ENCODE results near the gene SHKBP1. TPM values are rescaled to one million over a fixed set of nuclear protein-coding genes. Genes with fewer than 3 reads are reported as not detected.
"Not testable (repeated sequence)": the region's sequence is repeated elsewhere in the genome, so short reads cannot be mapped to it uniquely, and the experiment has no call there.

The SHKBP1 gene
- total and polyA plus RNA-seq, 3 donors from 2014 or later, result 35.6 to 56.3 (median 37.2) TPM

DNA sequence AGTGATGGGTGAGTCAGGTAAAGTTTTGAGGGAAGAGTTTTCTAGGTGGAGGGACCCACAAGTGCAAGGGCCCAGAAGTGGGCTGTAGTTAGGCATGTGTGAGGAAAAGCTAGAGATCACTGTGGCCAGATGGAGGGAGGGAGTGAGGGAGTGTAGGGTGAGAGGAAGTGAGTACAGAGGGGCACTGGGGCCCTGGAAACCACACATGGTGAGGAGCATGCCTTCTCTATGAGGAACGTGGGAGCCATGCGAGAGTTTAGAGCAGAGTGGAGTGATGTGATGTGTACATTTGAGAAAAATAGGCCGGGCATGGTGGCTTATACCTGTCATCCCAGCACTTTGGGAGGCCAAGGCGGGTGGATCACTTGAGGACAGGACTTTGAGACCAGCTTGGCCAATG, 14.7 kb upstream of the SHKBP1 start:
- 65 to 88% methylated on average over 4 of the region's 4 CpGs for WGBS, 2 donors
- Histone ChIP-seq H3K36me3 (ENCODE audit: low read depth, missing control alignments) (no peaks in the 10 kb centered on the region), H3K27ac (no peak overlapping the region), H3K4me3 (no peak overlapping the region), H3K9me3 (no peaks in the 10 kb centered on the region), H3K4me1 (no peaks in the 10 kb centered on the region), H3K27me3 (no peaks in the 10 kb centered on the region)
- no peak for DNase-seq
- intact Hi-C loops (cut with DNase I; ENCODE audit: low total_unique reads), result no loop called here
- TF ChIP-seq, protein P1, sequence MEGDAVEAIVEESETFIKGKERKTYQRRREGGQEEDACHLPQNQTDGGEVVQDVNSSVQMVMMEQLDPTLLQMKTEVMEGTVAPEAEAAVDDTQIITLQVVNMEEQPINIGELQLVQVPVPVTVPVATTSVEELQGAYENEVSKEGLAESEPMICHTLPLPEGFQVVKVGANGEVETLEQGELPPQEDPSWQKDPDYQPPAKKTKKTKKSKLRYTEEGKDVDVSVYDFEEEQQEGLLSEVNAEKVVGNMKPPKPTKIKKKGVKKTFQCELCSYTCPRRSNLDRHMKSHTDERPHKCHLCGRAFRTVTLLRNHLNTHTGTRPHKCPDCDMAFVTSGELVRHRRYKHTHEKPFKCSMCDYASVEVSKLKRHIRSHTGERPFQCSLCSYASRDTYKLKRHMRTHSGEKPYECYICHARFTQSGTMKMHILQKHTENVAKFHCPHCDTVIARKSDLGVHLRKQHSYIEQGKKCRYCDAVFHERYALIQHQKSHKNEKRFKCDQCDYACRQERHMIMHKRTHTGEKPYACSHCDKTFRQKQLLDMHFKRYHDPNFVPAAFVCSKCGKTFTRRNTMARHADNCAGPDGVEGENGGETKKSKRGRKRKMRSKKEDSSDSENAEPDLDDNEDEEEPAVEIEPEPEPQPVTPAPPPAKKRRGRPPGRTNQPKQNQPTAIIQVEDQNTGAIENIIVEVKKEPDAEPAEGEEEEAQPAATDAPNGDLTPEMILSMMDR (IDR thresholded peaks at IDR 0.05), result no peak
- no peak for TF ChIP-seq POLR2A (IDR thresholded peaks at IDR 0.05)

DNA sequence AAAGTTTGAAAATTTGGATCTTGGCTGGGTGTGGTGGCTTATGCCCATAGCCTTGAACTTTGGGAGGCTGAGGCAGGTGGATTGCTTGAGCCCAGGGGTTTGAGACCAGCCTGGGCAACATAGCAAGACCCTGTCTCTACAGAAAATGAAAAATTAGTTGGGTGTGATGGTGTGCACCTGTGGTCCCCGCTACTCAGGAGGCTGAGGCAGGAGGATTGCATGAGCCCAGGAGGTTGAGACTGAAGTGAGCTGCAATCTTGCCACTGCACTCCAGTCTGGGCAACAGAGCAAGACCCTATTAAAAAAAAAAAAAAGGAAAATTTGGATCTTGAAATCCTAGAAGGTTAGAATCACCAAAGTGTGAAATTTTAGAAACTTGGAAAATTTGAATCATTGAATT, 12.1 kb upstream of the SHKBP1 start:
- H3K36me3 ChIP-seq (ENCODE audit: low read depth, missing control alignments); DNase-seq; H3K9me3 ChIP-seq; H3K4me3 ChIP-seq; intact Hi-C loops (cut with DNase I; ENCODE audit: low total_unique reads); H3K27me3 ChIP-seq; H3K4me1 ChIP-seq; H3K27ac ChIP-seq: not testable (repeated sequence)
- WGBS, 2 donors, result 93 to 100% methylated on average over 1 of the region's 1 CpG

DNA sequence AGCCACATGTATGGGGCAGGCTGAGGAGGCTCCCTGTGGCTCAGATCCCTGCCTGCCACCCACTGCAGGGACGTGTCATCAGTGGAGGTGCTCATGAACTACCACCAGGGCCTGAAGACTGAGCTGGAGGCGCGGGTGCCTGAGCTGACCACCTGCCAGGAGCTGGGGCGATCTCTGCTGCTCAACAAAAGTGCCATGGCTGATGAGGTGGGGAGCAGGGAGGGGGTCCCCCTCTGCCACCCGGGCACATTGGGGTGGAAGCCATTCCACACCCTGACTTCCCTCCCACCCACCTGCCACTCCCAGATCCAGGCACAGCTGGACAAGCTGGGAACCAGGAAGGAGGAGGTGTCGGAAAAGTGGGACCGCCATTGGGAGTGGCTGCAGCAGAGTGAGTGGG, 11.3 kb upstream of the SHKBP1 start:
- WGBS, 2 donors, result 91 to 92% methylated on average over 6 to 7 of the region's 7 CpGs
- TF ChIP-seq, protein P1 (IDR thresholded peaks at IDR 0.05), result no peak
- no peak for TF ChIP-seq POLR2A (IDR thresholded peaks at IDR 0.05)

DNA sequence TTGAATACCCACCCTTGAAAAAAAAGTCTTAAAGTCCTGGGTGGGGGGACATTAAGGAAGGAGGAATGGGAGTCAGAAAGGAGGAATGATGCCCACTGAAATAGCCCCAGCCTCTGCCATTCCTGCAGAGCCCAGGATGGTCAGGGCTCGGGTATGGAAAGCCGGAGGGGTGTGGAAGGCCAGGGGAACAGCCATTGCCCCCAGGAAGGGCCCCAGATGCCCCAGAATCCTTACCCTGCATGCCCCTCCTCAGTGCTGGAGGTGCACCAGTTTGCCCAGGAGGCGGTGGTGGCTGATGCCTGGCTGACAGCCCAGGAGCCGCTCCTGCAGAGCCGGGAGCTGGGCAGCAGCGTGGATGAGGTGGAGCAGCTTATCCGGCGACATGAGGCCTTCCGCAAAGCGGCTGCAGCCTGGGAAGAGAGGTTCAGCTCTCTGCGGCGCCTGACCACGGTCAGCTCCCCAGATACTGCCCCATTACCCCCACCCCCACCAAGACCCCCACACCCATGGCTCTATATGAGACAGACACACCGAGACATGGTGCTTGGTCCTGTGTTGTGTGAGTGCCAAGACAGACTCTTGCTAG, 10.7 kb upstream of the SHKBP1 start:
- H3K4me1 ChIP-seq, result peaks cover 3% of the 10 kb centered on the region
- no peaks in the 10 kb centered on the region for H3K27me3 ChIP-seq
- H3K27ac ChIP-seq, result no peak overlapping the region
- intact Hi-C loops (cut with DNase I; ENCODE audit: low total_unique reads), result no loop called here
- no peak for DNase-seq
- H3K4me3 ChIP-seq, result no peak overlapping the region
- 72 to 94% methylated on average over 13 to 14 of the region's 14 CpGs for WGBS, 2 donors
- TF ChIP-seq POLR2A (IDR thresholded peaks at IDR 0.05), result no peak
- TF ChIP-seq, protein P1 (IDR thresholded peaks at IDR 0.05), result no peak
- H3K36me3 ChIP-seq (ENCODE audit: low read depth, missing control alignments), result no peaks in the 10 kb centered on the region
- H3K9me3 ChIP-seq, result no peaks in the 10 kb centered on the region

More for the DNA sequence above, 11.3 kb upstream of the SHKBP1 start:
- Histone ChIP-seq H3K27ac (no peak overlapping the region), H3K36me3 (ENCODE audit: low read depth, missing control alignments) (no peaks in the 10 kb centered on the region), H3K9me3 (no peaks in the 10 kb centered on the region), H3K4me1 (peaks cover 3% of the 10 kb centered on the region), H3K4me3 (no peak overlapping the region), H3K27me3 (no peaks in the 10 kb centered on the region)
- intact Hi-C loops (cut with DNase I; ENCODE audit: low total_unique reads), result no loop called here
- DNase-seq, result no peak

DNA sequence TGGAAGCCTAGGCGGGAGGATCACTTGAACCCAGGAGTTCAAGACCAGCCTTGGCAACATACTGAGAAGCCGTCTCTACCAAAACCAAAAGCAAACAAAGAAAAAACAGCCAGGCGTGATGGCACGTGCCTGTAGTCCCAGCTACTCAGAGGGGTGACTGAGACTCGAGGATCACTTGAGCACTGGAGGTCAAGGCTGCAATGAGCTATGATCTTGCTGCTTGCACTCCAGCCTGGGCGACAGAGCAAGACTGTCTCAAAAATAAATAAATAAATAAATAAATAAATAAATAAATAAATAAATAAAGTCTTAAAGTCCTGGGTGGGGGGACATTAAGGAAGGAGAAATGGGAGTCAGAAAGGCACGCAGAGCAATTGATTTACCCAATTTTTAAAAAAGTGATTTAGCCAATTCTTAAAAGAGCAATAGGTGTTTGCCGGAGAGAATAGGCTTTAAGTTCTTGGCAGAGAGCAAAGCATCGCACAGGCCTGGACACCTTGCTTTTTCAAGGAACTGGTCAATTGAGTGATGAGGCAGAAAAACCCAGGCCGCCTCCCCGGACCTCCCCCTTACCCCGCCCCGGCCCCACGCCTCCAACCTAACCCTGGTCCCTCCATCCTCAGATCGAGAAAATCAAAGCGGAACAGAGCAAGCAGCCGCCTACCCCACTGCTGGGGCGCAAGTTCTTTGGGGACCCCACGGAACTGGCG, 9.5 kb upstream of the SHKBP1 start:
- peak overlapping the region in 1 of 2 donors; percentile 21 for H3K4me3 ChIP-seq
- TF ChIP-seq, protein P1 (IDR thresholded peaks at IDR 0.05), result no peak
- no peak for TF ChIP-seq POLR2A (IDR thresholded peaks at IDR 0.05)
- no peaks in the 10 kb centered on the region for H3K27me3 ChIP-seq
- peaks cover 3% of the 10 kb centered on the region for H3K4me1 ChIP-seq
- no peaks in the 10 kb centered on the region for H3K36me3 ChIP-seq (ENCODE audit: low read depth, missing control alignments)
- intact Hi-C loops (cut with DNase I; ENCODE audit: low total_unique reads), result no loop called here
- WGBS, 2 donors, result 33 to 37% methylated on average over 18 of the region's 20 CpGs
- no peaks in the 10 kb centered on the region for H3K9me3 ChIP-seq
- DNase-seq, result no peak
- no peak overlapping the region for H3K27ac ChIP-seq

Data from testis (tissue), 3 donors.